Measurements from ENCODE around the gene DISC1.
"Not testable (repeated sequence)": the region's sequence is repeated elsewhere in the genome, so short reads cannot be mapped to it uniquely, and the experiment has no call there.

DISC1 gene

GRCh38 chr1:231639819-231640218, 13.2 kb downstream of the DISC1 start:
- no peak for DNase-seq

GRCh38 chr1:231641444-231641843, 14.9 kb downstream of the DISC1 start:
- DNase-seq = not testable (repeated sequence)

GRCh38 chr1:231642061-231642460, 15.5 kb downstream of the DISC1 start:
- not testable (repeated sequence) for DNase-seq

- DNase-seq = no peak
Measured at GRCh38 chr1:231642618-231643017, 16.0 kb downstream of the DISC1 start.

GRCh38 chr1:231643071-231643934, 16.7 kb downstream of the DISC1 start:
- DNase-seq = no peak

- DNase-seq = no peak
Measured at GRCh38 chr1:231643935-231644237, 17.3 kb downstream of the DISC1 start.

GRCh38 chr1:231645634-231646033, 19.0 kb downstream of the DISC1 start:
- DNase-seq = not testable (repeated sequence)

GRCh38 chr1:231646165-231646564, 19.6 kb downstream of the DISC1 start:
- not testable (repeated sequence) for DNase-seq

GRCh38 chr1:231651621-231652260, 25.2 kb downstream of the DISC1 start:
- DNase-seq = not testable (repeated sequence)

- DNase-seq = no peak
Measured at GRCh38 chr1:231653632-231654031, 27.0 kb downstream of the DISC1 start.

GRCh38 chr1:231656741-231657140, 30.2 kb downstream of the DISC1 start:
- DNase-seq = no peak

GRCh38 chr1:231658223-231658622, 31.6 kb downstream of the DISC1 start:
- DNase-seq = not testable (repeated sequence)

- DNase-seq = no peak
Measured at GRCh38 chr1:231660198-231660597, 33.6 kb downstream of the DISC1 start.

- no peak for DNase-seq
Measured at GRCh38 chr1:231663211-231663792, 36.7 kb downstream of the DISC1 start.

GRCh38 chr1:231665101-231665500, 38.5 kb downstream of the DISC1 start:
- DNase-seq = no peak

GRCh38 chr1:231665726-231666125, 39.1 kb downstream of the DISC1 start:
- no peak for DNase-seq

- DNase-seq = no peak
Measured at GRCh38 chr1:231666220-231666936, 39.8 kb downstream of the DISC1 start.

- no peak for DNase-seq
Measured at GRCh38 chr1:231666937-231667608, 40.5 kb downstream of the DISC1 start.

GRCh38 chr1:231667896-231668506, 41.4 kb downstream of the DISC1 start:
- DNase-seq = no peak

GRCh38 chr1:231668826-231669225, 42.2 kb downstream of the DISC1 start:
- no peak for DNase-seq

- not testable (repeated sequence) for DNase-seq
Measured at GRCh38 chr1:231669864-231670621, 43.5 kb downstream of the DISC1 start.

GRCh38 chr1:231670755-231671154, 44.2 kb downstream of the DISC1 start:
- DNase-seq = no peak

Data from amniotic stem cell (primary cell).